Thyroid gland (tissue), 4 donors: ENCODE results near the gene TCEAL3. TPM values are rescaled to one million over a fixed set of nuclear protein-coding genes. Genes with fewer than 3 reads are reported as not detected.

Experiments
- DNase-seq, 2 donors: peaks; one replicate each; pipeline ENCODE4 v3.0.0-alpha.2; 2019
- H3K27ac ChIP-seq, 3 donors: fragments of 200-600 bp; sonication (generic); 1 replicate in 2 of 3; 2 replicates in 1 of 3; pipeline ENCODE4 v1.5.1; 2016 to 2019; ENCODE audit warnings: mild to moderate bottlenecking in 1 of 3, moderate library complexity in 1 of 3
- H3K27me3 ChIP-seq: fragments of 200-600 bp; sonication (generic); one replicate; pipeline ENCODE4 v1.5.1; 2019
- H3K36me3 ChIP-seq, 2 donors: fragments of 200-600 bp; sonication (generic); one replicate each; pipeline ENCODE4 v1.5.1; 2016 to 2019
- H3K4me1 ChIP-seq, 2 donors: fragments of 200-600 bp; sonication (generic); one replicate each; pipeline ENCODE4 v1.5.1; 2017 to 2019
- H3K4me3 ChIP-seq, 3 donors: fragments of 200-600 bp; sonication (generic); replicated peaks in 1 of 3; 1 replicate in 2 of 3; 2 replicates in 1 of 3; pipeline ENCODE4 v1.5.1; 2016; ENCODE audit warnings: mild to moderate bottlenecking in 1 of 3
- H3K9me3 ChIP-seq: fragments of 200-600 bp; sonication (generic); one replicate; pipeline ENCODE4 v1.5.1; 2017
- POLR2A ChIP-seq, 2 donors: fragments of 450-650 bp; IDR thresholded peaks; one replicate each; pipeline ENCODE4 v1.6.1; 2017; ENCODE audit warnings: antibody characterized with exemption in 2 of 2, mild to moderate bottlenecking in 2 of 2, moderate library complexity in 1 of 2
- WGBS, 2 donors: methylation state at CpG; one replicate each; pipeline ENCODE4 v1.1.5; 2017; 5-methylcytosine and 5-hydroxymethylcytosine counted together
- intact Hi-C: fragments of 100-400 bp; cut with DNase I; formaldehyde crosslinking; loops from one replicate; pipeline ENCODE4 v1.15.1; 2023
- total RNA-seq, 4 donors: library from RNA; depleted of rRNA; stranded (reverse); fragments of >200 nt; gene quantifications; one replicate each; pipeline ENCODE4 v1.2.3, GENCODE V29; 2016
- TF ChIP-seq, protein P1 (sequence below), 6 experiments: fragments of 200-600 bp in 3 of 6; fragments of 450-650 bp in 3 of 6; sonication (generic) in 3 of 6; IDR thresholded peaks; one replicate each; pipeline ENCODE4 v1.5.1; 2016 to 2019; ENCODE audit warnings: antibody characterized with exemption in 6 of 6, mild to moderate bottlenecking in 2 of 6, inconsistent platforms in 1 of 6, moderate library complexity in 1 of 6

The TCEAL3 gene
- total RNA-seq, 4 donors from 2014 or later, result 38.1 to 61.1 (median 43.7) TPM

- TF ChIP-seq POLR2A (IDR thresholded peaks at IDR 0.05), result no peak
- TF ChIP-seq, protein P1, sequence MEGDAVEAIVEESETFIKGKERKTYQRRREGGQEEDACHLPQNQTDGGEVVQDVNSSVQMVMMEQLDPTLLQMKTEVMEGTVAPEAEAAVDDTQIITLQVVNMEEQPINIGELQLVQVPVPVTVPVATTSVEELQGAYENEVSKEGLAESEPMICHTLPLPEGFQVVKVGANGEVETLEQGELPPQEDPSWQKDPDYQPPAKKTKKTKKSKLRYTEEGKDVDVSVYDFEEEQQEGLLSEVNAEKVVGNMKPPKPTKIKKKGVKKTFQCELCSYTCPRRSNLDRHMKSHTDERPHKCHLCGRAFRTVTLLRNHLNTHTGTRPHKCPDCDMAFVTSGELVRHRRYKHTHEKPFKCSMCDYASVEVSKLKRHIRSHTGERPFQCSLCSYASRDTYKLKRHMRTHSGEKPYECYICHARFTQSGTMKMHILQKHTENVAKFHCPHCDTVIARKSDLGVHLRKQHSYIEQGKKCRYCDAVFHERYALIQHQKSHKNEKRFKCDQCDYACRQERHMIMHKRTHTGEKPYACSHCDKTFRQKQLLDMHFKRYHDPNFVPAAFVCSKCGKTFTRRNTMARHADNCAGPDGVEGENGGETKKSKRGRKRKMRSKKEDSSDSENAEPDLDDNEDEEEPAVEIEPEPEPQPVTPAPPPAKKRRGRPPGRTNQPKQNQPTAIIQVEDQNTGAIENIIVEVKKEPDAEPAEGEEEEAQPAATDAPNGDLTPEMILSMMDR (IDR thresholded peaks at IDR 0.05), result no peak
- H3K27me3 ChIP-seq, result no peaks in the 10 kb centered on the region
- intact Hi-C loops, result no loop called here
- peaks cover 0 to 3% of the 10 kb centered on the region in 2 donors for H3K4me1 ChIP-seq
- peak overlapping the region in 1 of 3 donors; percentile 2 for H3K27ac ChIP-seq
- H3K9me3 ChIP-seq, result no peaks in the 10 kb centered on the region
- H3K4me3 ChIP-seq, result no peak overlapping the region
- no peaks in the 10 kb centered on the region for H3K36me3 ChIP-seq
- no peak for DNase-seq
Measured at GRCh38 chrX:103626855-103627254, 19.1 kb downstream of the TCEAL3 start.

- intact Hi-C loops, result no loop called here
- Histone ChIP-seq H3K4me3 (peak within 1 kb of the TSS in 2 of 3 donors; percentile 19 to 50), H3K27ac (peak within 1 kb of the TSS; percentile 92 to 98 (median 95)), H3K36me3 (no peaks in the 10 kb centered on the region), H3K4me1 (peaks cover 0 to 3% of the 10 kb centered on the region in 2 donors), H3K9me3 (no peaks in the 10 kb centered on the region), H3K27me3 (no peaks in the 10 kb centered on the region)
- whole genome bisulfite sequencing, 2 donors, result 3 to 4% methylated on average over 23 to 30 of the region's 32 CpGs
- peak in 1 of 2 donors; percentile 48 for TF ChIP-seq POLR2A (IDR thresholded peaks at IDR 0.05)
- TF ChIP-seq, protein P1 (IDR thresholded peaks at IDR 0.05), result no peak
- peak; percentile 64 to 68 for DNase-seq
Measured at GRCh38 chrX:103628386-103629317, 20.9 kb downstream of the TCEAL3 start, which contains the start of gene TCEAL1. TCEAL1 (plus strand) TSS chrX:103628975; CDS start chrX:103629917, 942 bp downstream.

DNA sequence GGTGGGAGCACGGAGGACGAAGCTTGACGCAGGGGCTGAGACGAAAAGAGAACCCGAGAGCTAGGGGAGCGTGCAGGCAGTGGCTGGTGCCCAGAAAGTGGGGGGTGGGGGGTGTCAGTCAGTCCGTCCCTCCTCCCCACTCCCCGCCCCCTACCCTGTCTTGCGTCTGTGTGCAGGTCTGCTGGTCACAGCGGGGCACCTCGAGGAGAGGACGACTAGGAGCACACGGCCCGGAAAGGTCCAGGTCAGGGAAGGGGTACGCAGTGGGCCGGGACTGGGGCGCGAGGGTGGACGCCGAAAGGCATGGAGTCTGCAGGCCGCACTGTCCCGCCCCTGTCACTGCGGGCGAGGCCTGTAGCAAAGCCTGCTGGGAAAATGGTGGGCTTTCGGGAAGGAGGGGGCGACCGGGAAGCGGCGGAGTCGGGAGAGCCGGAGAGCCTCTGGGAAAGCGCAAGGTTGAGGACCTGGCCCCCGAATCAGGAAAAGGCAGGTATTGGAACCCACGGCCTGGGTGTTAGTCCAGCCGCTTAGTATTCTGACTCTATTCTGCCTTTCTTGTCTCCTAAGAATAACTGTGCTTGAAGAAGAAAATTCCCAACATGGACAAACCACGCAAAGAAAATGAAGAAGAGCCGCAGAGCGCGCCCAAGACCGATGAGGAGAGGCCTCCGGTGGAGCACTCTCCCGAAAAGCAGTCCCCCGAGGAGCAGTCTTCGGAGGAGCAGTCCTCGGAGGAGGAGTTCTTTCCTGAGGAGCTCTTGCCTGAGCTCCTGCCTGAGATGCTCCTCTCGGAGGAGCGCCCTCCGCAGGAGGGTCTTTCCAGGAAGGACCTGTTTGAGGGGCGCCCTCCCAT is 21.8 kb downstream of the TCEAL3 start:
- peak in 1 of 2 donors; percentile 72 for TF ChIP-seq POLR2A (IDR thresholded peaks at IDR 0.05)
- TF ChIP-seq, protein P1 (IDR thresholded peaks at IDR 0.05), result peak in 2 of 6 experiments; percentile 15 to 26
- WGBS, 2 donors, result 1% methylated on average over 15 to 29 of the region's 49 CpGs
- H3K4me1 ChIP-seq, result peaks cover 0 to 3% of the 10 kb centered on the region in 2 donors
- no peaks in the 10 kb centered on the region for H3K27me3 ChIP-seq
- peak; percentile 69 to 75 for DNase-seq
- H3K4me3 ChIP-seq, result peak overlapping the region in 2 of 3 donors; percentile 19 to 50
- no peaks in the 10 kb centered on the region for H3K9me3 ChIP-seq
- H3K36me3 ChIP-seq, result no peaks in the 10 kb centered on the region
- H3K27ac ChIP-seq, result peak overlapping the region; percentile 92 to 98 (median 95)
- intact Hi-C loops, result no loop called here

- Histone ChIP-seq H3K9me3 (no peaks in the 10 kb centered on the region), H3K4me1 (peaks cover 0 to 3% of the 10 kb centered on the region in 2 donors), H3K27me3 (no peaks in the 10 kb centered on the region), H3K4me3 (peak overlapping the region in 2 of 3 donors; percentile 19 to 50), H3K27ac (peak overlapping the region; percentile 92 to 98 (median 95)), H3K36me3 (no peaks in the 10 kb centered on the region)
- no peak for TF ChIP-seq POLR2A (IDR thresholded peaks at IDR 0.05)
- TF ChIP-seq, protein P1 (IDR thresholded peaks at IDR 0.05), result peak in 1 of 6 experiments; percentile 15
- intact Hi-C loops, result no loop called here
- WGBS, 2 donors, result 10 to 12% methylated on average over 6 of the region's 6 CpGs
- no peak for DNase-seq
Measured at GRCh38 chrX:103630171-103630511, 22.4 kb downstream of the TCEAL3 start.
